Gastrocnemius medialis (tissue), 4 donors: Measurements from ENCODE around the gene METAP1D. TPM values are rescaled to one million over a fixed set of nuclear protein-coding genes. Genes with fewer than 3 reads are reported as not detected.
"Not testable (repeated sequence)": the region's sequence is repeated elsewhere in the genome, so short reads cannot be mapped to it uniquely, and the experiment has no call there.

ENCODE experiments used
- ATAC-seq, 2 donors: fragments of 150-250 bp; one replicate each; pipeline ENCODE4 v1.9.1; 2016
- DNase-seq, 2 donors: peaks; one replicate each; pipeline ENCODE4 v3.0.0-alpha.2; 2019
- H3K27ac ChIP-seq, 4 donors: fragments of 200-600 bp; sonication (generic); 1 replicate in 1 of 4; 2 replicates in 3 of 4; pipeline ENCODE4 v1.5.1; 2016 to 2018; ENCODE audit warnings: mild to moderate bottlenecking in 2 of 4, moderate library complexity in 1 of 4
- H3K27me3 ChIP-seq, 3 donors: fragments of 200-600 bp; sonication (generic) in 2 of 3; 1 replicate in 1 of 3; 2 replicates in 2 of 3; pipeline versions ENCODE4 v1.5.1 to v1.6.0; 2016 to 2019; ENCODE audit warnings: mild to moderate bottlenecking in 1 of 3, moderate library complexity in 1 of 3
- H3K36me3 ChIP-seq, 2 donors: fragments of 200-600 bp; sonication (generic) in 1 of 2; one replicate each; pipeline ENCODE4 v1.5.1; 2017 to 2018
- H3K4me1 ChIP-seq, 2 donors: fragments of 200-600 bp; sonication (generic) in 1 of 2; one replicate each; pipeline ENCODE4 v1.5.1; 2016 to 2017; ENCODE audit warnings: mild to moderate bottlenecking in 2 of 2
- H3K4me3 ChIP-seq, 4 donors: fragments of 200-600 bp; sonication (generic) in 3 of 4; 1 replicate in 1 of 4; 2 replicates in 3 of 4; pipeline ENCODE4 v1.5.1; 2016 to 2019; ENCODE audit warnings: mild to moderate bottlenecking in 2 of 4
- H3K9me3 ChIP-seq, 3 donors: fragments of 200-600 bp; sonication (generic) in 2 of 3; 1 replicate in 1 of 3; 2 replicates in 2 of 3; pipeline ENCODE4 v1.5.1; 2016 to 2019
- CTCF ChIP-seq, 5 experiments: fragments of 450-650 bp in 3 of 5; fragments of 200-600 bp in 2 of 5; sonication (generic) in 2 of 5; IDR thresholded peaks in 4 of 5; conservative IDR thresholded peaks in 1 of 5; 1 replicate in 4 of 5; 2 replicates in 1 of 5; pipeline ENCODE4 v1.5.1; 2016 to 2019; ENCODE audit warnings: antibody characterized with exemption in 5 of 5, mild to moderate bottlenecking in 3 of 5, moderate library complexity in 3 of 5
- POLR2A ChIP-seq, 2 donors: fragments of 450-650 bp; IDR thresholded peaks; one replicate each; pipeline ENCODE4 v1.6.1; 2017; ENCODE audit warnings: antibody characterized with exemption in 2 of 2, mild to moderate bottlenecking in 2 of 2, moderate library complexity in 2 of 2
- in situ Hi-C, 4 donors: fragments of 200-750 bp; cut with MboI; loops; one replicate each; pipeline versions ENCODE4 v1.15.0 to v1.8.0; 2017; ENCODE audit warnings: low sequenced_read_pairs in 4 of 4
- intact Hi-C: fragments of 100-400 bp; cut with DNase I; formaldehyde crosslinking; loops from one replicate; pipeline ENCODE4 v1.15.1; 2023; ENCODE audit warnings: low total_unique reads
- total RNA-seq, 4 donors: library from RNA; depleted of rRNA; stranded (reverse); fragments of >200 nt; gene quantifications; one replicate each; pipeline versions ENCODE4 v1.1.0 to v1.2.3, GENCODE V29; 2016

Gene METAP1D
- total RNA-seq, 4 donors from 2014 or later = 4.3 to 14.3 (median 9.7) TPM

GRCh38 chr2:172113617-172114016 lies 113.9 kb downstream of the METAP1D start:
- H3K4me3 ChIP-seq = no peak overlapping the region
- in situ Hi-C loops = loop anchor here (10.0 to 25.0 kb wide), 4 partner anchors 301 to 526 kb away; no protein-coding TSS in a partner anchor
- no peaks in the 10 kb centered on the region for H3K9me3 ChIP-seq
- no peaks in the 10 kb centered on the region for H3K36me3 ChIP-seq
- TF ChIP-seq POLR2A (IDR thresholded peaks at IDR 0.05) = no peak
- peak in 2 of 5 experiments; percentile 12 to 46 for TF ChIP-seq CTCF (IDR thresholded peaks at IDR 0.05 in 4 of 5, conservative IDR thresholded peaks at IDR 0.05 in 1 of 5)
- H3K4me1 ChIP-seq = no peaks in the 10 kb centered on the region
- intact Hi-C loops = no loop called here
- ATAC-seq = peak in 1 of 2 donors; percentile 16
- no peak for DNase-seq
- peaks cover 4 to 6% (median 6%) of the 10 kb centered on the region in 3 donors for H3K27me3 ChIP-seq
- H3K27ac ChIP-seq = no peak overlapping the region

- H3K9me3 ChIP-seq, intact Hi-C loops, DNase-seq, H3K27me3 ChIP-seq, H3K36me3 ChIP-seq, H3K4me1 ChIP-seq, ATAC-seq, H3K27ac ChIP-seq, H3K4me3 ChIP-seq: not testable (repeated sequence)
- in situ Hi-C loops = loop anchor here (10.0 to 25.0 kb wide), 4 partner anchors 302 to 527 kb away; no protein-coding TSS in a partner anchor
Observed at GRCh38 chr2:172114176-172114575, 114.4 kb downstream of the METAP1D start.

GRCh38 chr2:172114579-172114978 lies 114.8 kb downstream of the METAP1D start:
- H3K27me3 ChIP-seq = peaks cover 0 to 3% (median 0%) of the 10 kb centered on the region in 3 donors
- H3K27ac ChIP-seq = no peak overlapping the region
- ATAC-seq (no peak), DNase-seq (no peak)
- H3K36me3 ChIP-seq = no peaks in the 10 kb centered on the region
- H3K4me3 ChIP-seq = no peak overlapping the region
- no peaks in the 10 kb centered on the region for H3K9me3 ChIP-seq
- in situ Hi-C loops (loop anchor here (10.0 to 25.0 kb wide), 4 partner anchors 302 to 527 kb away; no protein-coding TSS in a partner anchor), intact Hi-C loops (no loop called here)
- TF ChIP-seq POLR2A (IDR thresholded peaks at IDR 0.05) (no peak), CTCF (IDR thresholded peaks at IDR 0.05 in 4 of 5, conservative IDR thresholded peaks at IDR 0.05 in 1 of 5) (no peak)
- H3K4me1 ChIP-seq = no peaks in the 10 kb centered on the region

- ATAC-seq (no peak), DNase-seq (no peak)
- H3K4me1 ChIP-seq = no peaks in the 10 kb centered on the region
- no peak overlapping the region for H3K4me3 ChIP-seq
- H3K27ac ChIP-seq = no peak overlapping the region
- H3K9me3 ChIP-seq = no peaks in the 10 kb centered on the region
- intact Hi-C loops = no loop called here
- no peaks in the 10 kb centered on the region for H3K36me3 ChIP-seq
- TF ChIP-seq CTCF (IDR thresholded peaks at IDR 0.05 in 4 of 5, conservative IDR thresholded peaks at IDR 0.05 in 1 of 5) (no peak), POLR2A (IDR thresholded peaks at IDR 0.05) (no peak)
- H3K27me3 ChIP-seq = no peaks in the 10 kb centered on the region
- in situ Hi-C loops = loop anchor here (10.0 to 25.0 kb wide), 4 partner anchors 304 to 529 kb away; no protein-coding TSS in a partner anchor
Observed at GRCh38 chr2:172116107-172116506, 116.4 kb downstream of the METAP1D start.

GRCh38 chr2:172119089-172119488 lies 119.3 kb downstream of the METAP1D start:
- intact Hi-C loops = no loop called here
- in situ Hi-C loops = loop anchor here (10.0 to 25.0 kb wide), 4 partner anchors 307 to 532 kb away; no protein-coding TSS in a partner anchor

More at GRCh38 chr2:172119089-172119488, 119.3 kb downstream of the METAP1D start:
- Histone ChIP-seq H3K4me1 (no peaks in the 10 kb centered on the region), H3K36me3 (no peaks in the 10 kb centered on the region), H3K4me3 (no peak overlapping the region), H3K9me3 (no peaks in the 10 kb centered on the region), H3K27me3 (peaks cover 0 to 4% (median 0%) of the 10 kb centered on the region in 3 donors), H3K27ac (no peak overlapping the region)
- DNase-seq (no peak), ATAC-seq (no peak)
- TF ChIP-seq POLR2A (IDR thresholded peaks at IDR 0.05) (no peak), CTCF (IDR thresholded peaks at IDR 0.05 in 4 of 5, conservative IDR thresholded peaks at IDR 0.05 in 1 of 5) (no peak)
